Transverse colon (tissue), 4 donors: ENCODE results near the gene GALNT10.

Source experiments
- CTCF ChIP-seq, 5 experiments: fragments of 200-600 bp in 3 of 5; fragments of 450-650 bp in 2 of 5; sonication (generic) in 3 of 5; IDR thresholded peaks; 1 replicate in 2 of 5; 2 replicates in 3 of 5; pipeline ENCODE4 v1.5.1; 2016 to 2017; ENCODE audit warnings: antibody characterized with exemption in 5 of 5, inconsistent platforms in 3 of 5, mild to moderate bottlenecking in 2 of 5, moderate library complexity in 1 of 5
- EP300 ChIP-seq: sonication (generic); formaldehyde crosslinking; IDR thresholded peaks from one replicate; pipeline ENCODE4 v1.6.1; 2017; ENCODE audit warnings: antibody characterized with exemption, low read depth
- POLR2A ChIP-seq: fragments of 450-650 bp; IDR thresholded peaks from one replicate; pipeline ENCODE4 v1.6.1; 2016; ENCODE audit warnings: antibody characterized with exemption, mild to moderate bottlenecking, moderate library complexity
- POLR2AphosphoS5 ChIP-seq, 3 donors: sonication (generic); formaldehyde crosslinking; IDR thresholded peaks; one replicate each; pipeline ENCODE4 v1.6.1; 2016; ENCODE audit warnings: antibody characterized with exemption in 3 of 3

DNA sequence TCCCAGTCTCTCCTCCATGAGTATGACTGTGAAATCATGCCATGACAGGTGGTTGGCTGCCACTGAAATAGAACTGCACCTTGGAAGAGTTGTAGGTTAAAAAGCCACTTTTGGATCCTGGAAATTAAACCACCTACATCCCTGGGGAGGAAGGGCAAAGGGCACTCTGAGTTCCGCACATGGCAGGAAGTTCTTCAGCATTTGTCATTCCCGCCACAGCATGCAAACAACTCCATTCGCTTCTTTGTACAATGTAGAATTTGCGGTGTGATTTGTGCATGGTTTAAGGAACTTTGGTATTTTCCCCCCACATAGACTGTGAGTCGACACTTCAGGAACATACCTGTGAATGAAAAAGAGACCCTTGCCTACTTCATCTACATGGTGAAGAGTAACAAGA lies 265.1 kb downstream of the GALNT10 start:
- TF ChIP-seq POLR2A (no peak), CTCF (IDR thresholded peaks at IDR 0.05) (no peak), POLR2AphosphoS5 (IDR thresholded peaks at IDR 0.05) (no peak), EP300 (no peak)
